PC-9 (cell line): Measurements from ENCODE around the gene ENTPD3.

Source experiments
- CTCF ChIP-seq: fragments of 200-600 bp; sonication (generic); conservative IDR thresholded peaks from 2 replicates; pipeline ENCODE4 v1.6.1; 2017; ENCODE audit warnings: mixed run types, antibody characterized with exemption, mild to moderate bottlenecking, moderate library complexity
- EZH2 ChIP-seq: fragments of 200-600 bp; sonication (generic); IDR thresholded peaks from 2 replicates; pipeline ENCODE4 v1.8.0; 2017; ENCODE audit warnings: antibody characterized with exemption, low read depth

- TF ChIP-seq CTCF: no peak
- TF ChIP-seq EZH2: no peak
These were observed 9.4 kb downstream of the ENTPD3 start for GRCh38 chr3:40396406-40396805.
